GM15510 (cell line): Measurements from ENCODE around the gene MEF2B.

Source experiments
- POLR2A ChIP-seq: IDR thresholded peaks from 3 replicates; pipeline ENCODE4 v1.6.1; 2011; ENCODE audit warnings: borderline replicate concordance; ENCODE audit not compliant: insufficient read length; ENCODE audit errors: extremely low read depth

The MEF2B gene

DNA sequence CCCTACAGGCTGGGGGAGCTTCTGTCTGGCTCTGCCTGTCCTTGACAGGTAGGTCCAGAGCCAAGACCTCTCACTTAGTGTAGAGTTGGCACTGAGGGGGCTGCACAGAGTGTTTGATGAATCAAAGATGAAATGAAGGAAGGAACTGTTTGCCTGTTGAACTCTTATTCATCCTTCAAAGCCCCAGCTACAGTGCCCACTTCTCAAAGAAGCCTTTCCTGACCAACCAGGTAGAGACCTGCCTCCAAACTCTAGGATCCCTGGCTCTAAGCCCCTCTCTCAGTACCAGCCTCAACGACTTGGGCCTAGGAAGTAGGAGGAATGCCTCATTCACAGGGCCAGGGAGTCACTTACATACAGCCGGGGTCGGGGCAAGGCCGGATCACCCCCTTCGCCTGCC is 22.7 kb downstream of the MEF2B start:
- no peak for TF ChIP-seq POLR2A

DNA sequence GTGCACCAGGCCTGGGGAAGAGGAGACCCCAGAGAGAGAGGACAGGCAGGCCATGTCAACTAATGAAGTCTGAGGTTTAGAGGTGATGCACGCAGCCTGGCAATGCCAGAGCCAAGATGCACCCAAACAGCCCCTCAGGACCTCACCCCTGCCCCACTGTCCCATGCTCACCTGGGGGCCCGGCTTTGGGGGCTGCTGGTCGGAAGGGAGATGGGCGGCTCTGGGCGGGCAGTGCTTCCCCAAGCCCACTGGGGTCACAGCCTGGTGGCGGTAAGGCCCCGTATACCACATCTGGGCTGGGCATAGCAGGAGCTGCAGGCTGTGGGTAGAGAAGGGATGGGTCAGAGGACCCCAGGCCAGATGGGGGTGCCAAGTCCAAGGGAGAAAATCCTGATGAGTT is 23.2 kb downstream of the MEF2B start:
- TF ChIP-seq POLR2A: no peak

DNA sequence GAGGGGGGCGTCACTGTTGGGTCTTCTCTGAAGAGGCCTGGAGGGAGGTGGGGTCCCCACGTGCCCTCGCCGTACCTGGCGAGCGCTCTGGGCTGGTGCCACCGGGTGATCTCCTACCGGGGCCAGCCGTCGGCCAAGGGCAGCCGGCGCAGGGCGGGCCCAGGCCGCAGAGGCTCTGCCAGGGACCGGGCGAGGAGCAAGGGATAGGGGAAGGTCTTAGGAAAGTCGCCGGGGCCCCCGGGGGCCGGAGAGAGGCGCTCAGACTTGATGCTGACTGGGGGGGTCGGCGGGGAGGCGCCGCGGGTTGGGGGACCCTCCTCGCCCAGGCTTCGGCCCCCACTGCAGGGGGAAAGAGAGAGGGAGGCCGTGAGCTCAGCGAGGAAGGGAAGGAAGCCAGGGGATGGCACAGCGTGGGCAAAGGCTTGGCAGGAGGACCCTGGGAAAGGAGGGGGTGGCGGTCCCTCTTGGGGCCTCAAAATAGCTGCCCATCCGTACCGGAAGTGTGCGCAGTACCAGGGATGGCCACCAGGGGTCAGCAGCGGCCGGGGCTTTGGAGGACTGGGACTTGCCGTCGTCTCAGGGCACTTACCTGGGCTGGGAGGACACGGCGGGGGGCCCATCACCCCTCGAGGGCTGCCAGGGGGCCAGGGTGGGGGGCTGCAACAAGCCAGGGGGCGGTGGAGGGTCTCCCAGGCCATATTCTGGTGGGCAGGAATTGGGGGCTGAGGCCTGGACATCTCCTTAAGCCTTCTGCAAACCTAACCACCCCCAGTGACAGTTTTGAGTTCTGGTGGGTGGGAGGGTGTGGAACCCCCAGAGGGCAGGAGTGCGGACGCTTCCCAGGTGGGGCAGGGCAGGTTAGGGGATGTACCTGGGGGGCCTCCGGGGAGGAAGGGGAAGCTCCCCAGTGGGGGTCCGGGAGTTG is 24.1 kb downstream of the MEF2B start:
- no peak for TF ChIP-seq POLR2A

DNA sequence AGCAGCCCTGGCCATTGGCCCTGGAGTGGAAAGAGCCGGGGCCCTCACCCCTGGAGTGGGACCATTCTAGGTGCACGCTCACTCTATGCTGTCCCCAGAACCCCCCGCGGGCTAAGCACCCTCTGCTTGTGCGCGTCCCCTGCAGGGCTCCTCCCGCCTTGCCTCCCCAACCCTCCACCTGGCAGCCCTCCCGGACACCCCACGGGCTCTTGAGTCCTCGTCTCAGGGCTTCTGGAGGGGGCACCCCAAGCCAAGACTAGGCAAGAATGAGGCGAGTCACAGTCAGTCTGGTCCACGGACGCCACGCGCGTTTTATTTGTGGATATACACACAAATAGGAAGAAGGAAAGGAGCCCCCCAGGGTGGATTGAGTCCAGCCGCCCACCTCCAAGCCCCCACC is 24.8 kb downstream of the MEF2B start:
- no peak for TF ChIP-seq POLR2A

DNA sequence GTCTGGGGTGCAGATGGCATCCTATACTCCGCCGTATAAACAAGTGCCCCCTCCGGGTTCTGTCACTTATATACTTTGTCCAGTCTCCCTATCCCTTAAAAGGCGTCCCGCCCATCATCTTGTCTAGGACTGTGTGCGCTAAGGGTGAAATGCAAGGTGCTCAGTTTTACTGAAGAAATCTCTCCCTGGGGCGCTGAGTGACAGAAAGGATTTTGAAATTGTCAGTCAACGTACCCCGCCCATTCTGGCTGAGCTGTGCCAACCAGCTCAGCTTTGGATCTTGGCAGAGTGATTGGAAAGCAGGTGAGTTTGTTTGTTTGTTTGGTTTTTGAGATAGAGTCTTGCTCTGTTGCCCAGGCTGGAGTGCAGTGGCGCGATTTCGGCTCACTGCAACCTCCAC is 27.7 kb downstream of the MEF2B start:
- TF ChIP-seq POLR2A: no peak

DNA sequence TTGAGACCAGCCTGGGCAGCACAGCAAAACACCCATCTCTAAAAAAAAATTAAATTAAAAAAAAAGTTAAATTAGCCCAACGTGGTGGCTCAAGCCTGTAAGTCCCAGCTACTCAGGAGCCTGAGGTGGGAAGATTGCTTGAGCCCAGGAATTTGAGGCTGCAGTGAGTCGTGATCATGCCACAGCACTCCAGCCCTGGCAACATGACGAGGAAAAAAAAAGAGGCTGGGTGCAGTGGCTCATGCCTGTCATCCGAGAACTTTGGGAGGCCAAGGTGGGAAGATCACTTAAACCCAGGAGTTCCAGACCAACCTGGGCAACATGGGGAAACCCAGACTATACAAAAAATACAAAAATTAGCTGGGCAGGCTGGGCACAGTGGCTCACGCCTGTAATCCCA is 29.6 kb downstream of the MEF2B start:
- TF ChIP-seq POLR2A: no peak

DNA sequence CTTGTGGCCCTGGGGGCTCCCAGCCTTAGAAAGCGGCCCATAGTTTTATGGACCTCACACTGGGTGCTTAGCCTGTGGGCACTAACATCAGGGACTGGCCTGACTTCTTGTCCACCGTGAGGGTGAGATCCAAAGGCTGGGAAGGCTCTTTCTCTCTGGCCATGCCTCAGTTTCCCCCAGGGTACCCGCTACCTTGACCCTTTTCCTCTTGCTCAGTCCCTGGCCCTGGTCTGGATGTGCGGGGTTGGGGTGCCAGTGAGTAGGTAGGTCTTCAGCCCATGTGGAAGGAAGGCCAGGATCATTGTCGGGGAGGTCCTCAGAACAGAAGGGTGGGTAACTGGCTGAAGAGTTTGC is 30.2 kb downstream of the MEF2B start:
- no peak for TF ChIP-seq POLR2A

DNA sequence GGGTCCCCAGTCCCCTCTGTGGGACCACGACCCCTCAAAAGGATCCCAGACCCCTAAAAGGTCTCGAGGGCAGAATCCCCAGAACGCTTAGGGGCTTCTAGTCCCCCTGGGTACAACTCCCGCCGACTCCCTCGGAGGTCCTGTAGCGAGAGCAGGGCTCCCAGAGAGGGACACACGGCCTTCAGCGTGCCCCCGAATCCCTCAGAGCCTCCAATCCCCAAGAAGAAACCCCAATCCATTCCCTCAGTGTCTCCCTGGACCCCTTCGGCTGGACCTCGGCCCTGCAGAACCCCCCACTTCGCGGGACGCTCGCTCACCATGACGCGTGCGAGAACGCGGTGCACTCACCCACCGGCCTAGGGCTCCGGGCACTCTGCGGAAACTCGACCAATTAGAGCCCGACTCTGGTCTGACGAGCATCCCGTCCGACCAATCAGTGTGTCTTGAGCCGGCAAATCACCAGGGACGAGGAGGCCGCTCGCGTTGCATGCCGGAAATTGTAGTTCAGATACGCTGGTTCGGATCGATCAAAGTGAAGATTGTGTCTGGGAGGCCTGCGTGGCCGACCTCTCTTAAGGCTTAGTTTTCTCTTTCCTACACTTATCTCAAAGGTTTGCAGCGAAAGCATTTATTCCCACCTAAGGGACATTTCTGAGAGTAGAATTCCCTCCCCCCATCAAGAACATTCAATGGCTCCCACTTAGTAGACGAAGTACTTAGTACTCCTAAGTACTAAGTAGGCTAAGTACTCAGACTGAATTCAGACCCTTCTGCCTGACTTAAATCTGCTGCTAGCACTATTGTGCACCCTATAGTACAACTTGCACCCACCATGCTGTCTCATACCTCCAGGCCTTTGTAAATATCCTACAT is 31.7 kb downstream of the MEF2B start, which contains the start of gene TMEM161A:
Gene TMEM161A, minus strand, starts transcription at position 370 of the 873 bp plus-strand sequence. Its CDS starts 50 bp downstream, at position 320.
- TF ChIP-seq POLR2A: peak; percentile 80

DNA sequence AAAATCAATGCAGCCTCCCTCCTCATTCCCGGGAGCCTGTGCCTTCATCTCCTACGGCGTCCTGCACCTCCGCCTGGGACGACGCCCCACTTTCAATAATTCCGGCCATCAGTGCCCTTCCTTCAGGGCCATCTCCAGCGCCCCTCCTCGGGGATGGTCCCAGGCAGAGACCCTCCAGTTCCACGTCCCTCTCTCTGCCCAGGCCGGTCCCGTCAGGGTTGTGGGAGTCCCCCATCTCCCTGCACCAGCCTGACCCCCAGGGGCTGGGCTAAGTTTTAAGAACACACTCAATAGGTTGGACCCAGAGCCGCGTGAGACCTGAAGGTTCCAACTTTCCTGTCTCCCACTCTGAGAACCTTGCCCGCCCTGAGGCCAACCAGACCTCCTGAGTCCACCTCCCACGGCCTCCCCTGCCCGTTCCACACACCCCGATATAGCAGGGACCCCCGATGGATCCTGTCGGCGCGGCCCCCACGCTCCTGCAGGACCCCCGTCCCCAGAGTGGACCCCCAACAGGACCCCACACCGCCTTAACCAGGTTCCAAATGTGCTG is 32.4 kb downstream of the MEF2B start:
- TF ChIP-seq POLR2A: no peak

DNA sequence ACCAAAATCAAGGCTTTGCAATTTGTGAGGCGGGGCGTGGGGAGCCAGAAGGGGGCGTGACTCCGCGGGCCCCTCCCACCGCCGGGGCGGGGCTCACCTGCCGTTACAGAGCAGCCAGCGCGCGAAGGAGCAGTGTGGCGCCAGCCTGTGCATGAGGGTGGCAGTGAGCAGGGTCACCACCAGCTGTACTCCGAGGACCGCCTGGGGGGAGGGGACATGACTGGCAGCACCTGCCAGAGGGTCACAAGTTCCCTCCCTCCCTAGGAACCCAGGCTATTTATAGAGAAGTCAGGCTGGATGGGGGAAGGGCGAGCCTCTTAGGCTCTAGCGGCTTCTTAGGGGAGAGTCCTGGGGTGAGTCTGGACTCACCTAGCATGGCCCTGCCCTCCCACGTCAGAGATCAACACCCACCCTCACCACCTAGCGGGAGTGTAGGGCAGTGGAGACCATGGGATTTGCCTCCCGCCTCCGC is 35.3 kb downstream of the MEF2B start:
- TF ChIP-seq POLR2A: no peak

DNA sequence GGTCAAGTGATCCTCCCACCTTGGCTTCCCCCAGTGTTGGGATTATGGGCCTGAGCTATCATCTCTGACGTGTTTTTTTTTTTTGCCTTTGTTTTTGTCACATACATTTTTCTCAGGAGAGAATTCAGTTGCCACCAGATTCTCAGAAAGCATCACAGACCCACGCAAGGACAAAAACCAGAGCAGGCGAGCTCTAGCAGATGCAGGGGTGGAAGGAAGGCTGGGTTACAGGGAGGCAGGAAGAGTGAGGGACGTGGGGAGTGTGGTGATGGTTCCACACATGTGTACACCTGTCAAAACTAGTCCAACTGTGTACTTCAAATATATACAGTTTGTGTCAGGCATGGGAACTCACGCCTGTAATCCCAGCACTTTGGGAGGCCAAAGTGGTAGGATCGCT is 36.1 kb downstream of the MEF2B start:
- no peak for TF ChIP-seq POLR2A

DNA sequence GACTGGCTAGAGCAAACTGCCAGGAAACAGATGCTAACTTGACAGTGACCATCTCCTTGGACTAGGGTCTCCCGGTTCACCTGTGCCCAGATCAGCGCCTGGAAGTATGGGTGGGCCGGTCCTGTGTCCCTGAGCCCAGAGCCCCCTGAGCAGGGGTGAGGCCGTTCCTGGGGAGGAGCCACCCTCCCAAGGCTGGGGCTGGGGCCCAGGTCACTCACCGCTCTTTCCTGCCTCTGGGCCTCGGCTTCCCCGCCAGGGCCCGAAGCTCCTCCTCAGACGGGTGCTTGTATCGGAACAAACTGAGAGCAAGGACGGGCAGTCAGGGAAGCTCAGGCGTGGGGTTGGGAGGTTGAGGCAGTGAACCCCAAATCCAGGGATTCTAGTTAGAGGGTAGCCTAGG is 37.2 kb downstream of the MEF2B start:
- TF ChIP-seq POLR2A: no peak

DNA sequence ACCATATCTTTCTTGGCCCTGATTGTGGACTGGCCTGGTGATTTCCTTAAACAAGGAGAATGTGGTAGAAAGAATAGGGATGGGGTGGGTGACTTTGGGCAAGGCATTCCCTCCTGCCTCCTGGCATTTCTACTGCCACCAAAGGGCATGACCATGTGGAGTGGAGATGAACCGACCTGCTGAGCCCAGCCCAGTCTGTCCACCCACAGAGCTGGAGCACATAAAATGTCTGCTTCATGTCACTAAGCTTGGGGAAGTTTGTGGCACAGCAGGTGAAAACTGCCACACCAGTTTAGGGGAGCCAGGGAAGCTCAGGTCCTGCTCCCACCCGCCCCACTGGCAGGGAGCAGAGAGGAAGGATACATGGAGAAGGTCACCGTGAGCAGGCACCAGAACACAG is 38.1 kb downstream of the MEF2B start:
- TF ChIP-seq POLR2A: no peak

DNA sequence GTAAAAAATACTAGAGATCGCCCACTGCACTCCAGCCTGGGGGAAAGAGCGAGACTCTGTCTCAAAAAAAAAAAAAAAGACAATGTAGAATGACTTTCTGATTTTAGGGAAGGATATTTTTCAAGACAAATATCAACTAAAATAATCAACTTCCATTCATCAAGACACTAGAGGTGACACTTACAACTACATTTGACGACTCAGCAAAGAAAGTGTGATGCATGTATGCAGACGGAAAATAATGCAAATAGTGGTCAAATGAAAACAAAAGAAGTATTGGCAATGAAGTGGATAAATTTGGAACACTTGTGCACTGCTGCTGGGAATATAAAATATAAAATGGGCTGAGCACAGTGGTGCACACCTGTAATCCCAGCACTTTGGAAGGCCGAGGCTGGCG is 44.0 kb downstream of the MEF2B start:
- TF ChIP-seq POLR2A: no peak

DNA sequence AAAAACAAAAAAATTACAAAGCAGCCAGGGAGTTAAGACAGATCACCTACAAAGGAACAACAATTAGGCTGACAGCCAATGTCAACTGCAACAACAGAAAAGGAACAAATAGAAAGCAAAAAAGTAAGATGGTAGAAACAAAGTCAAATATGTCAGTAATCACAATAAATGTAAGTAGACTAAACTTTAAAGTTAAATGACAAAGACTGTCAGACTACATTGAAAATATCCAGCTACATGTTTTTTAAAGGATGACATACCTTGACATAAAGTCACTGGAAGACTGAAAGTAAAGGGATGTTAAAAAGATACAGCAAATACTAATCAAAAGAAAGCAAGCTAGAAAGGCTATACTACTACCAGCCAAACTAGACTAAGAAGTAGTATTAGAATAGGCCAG is 46.7 kb downstream of the MEF2B start:
- no peak for TF ChIP-seq POLR2A
